Measurements from ENCODE around the gene RLF.
A peak's percentile ranks its signal among the peaks of the same experiment; 100 is the strongest.

RLF gene

DNA sequence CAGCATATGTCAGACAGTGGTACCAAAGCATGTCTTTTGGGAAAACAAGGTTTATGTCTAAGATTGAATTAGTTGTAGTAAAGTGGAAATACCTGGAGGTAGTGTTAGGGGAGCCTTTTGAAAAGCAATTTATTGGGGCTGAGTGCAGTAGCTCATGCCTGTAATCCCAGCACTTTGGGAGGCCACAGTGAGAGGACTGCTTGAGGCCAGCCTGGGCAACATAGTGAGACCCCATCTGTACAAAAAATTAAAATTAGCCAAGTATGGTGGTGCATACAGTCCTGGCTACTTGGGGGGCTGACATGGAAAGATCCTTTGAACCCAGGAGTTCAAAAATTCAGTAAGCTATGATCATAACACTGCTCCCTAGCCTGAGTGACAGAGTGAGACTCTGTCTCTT, 104.1 kb downstream of the RLF start:
- TF ChIP-seq, protein P1, sequence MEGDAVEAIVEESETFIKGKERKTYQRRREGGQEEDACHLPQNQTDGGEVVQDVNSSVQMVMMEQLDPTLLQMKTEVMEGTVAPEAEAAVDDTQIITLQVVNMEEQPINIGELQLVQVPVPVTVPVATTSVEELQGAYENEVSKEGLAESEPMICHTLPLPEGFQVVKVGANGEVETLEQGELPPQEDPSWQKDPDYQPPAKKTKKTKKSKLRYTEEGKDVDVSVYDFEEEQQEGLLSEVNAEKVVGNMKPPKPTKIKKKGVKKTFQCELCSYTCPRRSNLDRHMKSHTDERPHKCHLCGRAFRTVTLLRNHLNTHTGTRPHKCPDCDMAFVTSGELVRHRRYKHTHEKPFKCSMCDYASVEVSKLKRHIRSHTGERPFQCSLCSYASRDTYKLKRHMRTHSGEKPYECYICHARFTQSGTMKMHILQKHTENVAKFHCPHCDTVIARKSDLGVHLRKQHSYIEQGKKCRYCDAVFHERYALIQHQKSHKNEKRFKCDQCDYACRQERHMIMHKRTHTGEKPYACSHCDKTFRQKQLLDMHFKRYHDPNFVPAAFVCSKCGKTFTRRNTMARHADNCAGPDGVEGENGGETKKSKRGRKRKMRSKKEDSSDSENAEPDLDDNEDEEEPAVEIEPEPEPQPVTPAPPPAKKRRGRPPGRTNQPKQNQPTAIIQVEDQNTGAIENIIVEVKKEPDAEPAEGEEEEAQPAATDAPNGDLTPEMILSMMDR (IDR thresholded peaks at IDR 0.05; ENCODE audit: low read depth, low read length): no peak
- DNase-seq (ENCODE audit: extremely low read depth, low read depth): no peak

- TF ChIP-seq, protein P1 (IDR thresholded peaks at IDR 0.05; ENCODE audit: low read depth, low read length): no peak
- no peak for DNase-seq (ENCODE audit: extremely low read depth, low read depth)
Measured at GRCh38 chr1:40265919-40266318, 104.7 kb downstream of the RLF start.

DNA sequence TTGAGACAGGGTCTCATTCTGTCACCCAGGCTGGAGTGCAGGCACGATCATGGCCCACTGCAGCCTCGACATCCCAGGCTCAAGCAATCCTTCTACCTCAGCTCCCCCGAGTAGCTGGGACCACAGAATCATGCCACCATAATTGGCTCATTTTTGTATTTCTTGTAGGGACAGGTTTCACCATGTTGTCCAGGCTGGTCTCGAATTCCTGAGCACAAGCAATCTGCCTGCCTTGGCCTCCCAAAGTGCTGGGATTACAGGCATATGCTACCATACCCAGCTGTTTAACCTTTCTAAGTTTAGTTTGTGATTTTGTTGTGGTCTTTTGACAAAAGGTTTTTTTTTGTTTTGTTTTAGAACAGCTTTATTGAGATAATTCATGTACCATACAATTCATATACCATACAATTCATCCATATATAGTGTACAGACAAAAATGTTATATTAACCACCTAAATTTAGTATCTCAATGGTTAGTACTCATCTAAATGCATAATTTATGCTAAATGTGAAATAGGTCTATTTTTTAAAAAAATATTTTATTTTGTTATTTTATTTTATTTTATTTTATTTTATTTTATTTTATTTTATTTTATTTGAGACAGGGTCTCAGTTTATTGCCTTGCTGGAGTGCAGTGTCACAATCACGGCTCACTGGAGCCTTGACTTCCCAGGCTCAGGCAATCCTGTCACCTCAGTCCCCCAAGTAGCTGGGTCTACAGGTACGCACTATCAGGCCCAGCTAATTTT, 105.8 kb downstream of the RLF start:
- no peak for DNase-seq (ENCODE audit: extremely low read depth, low read depth)
- TF ChIP-seq, protein P1 (IDR thresholded peaks at IDR 0.05; ENCODE audit: low read depth, low read length): no peak

DNA sequence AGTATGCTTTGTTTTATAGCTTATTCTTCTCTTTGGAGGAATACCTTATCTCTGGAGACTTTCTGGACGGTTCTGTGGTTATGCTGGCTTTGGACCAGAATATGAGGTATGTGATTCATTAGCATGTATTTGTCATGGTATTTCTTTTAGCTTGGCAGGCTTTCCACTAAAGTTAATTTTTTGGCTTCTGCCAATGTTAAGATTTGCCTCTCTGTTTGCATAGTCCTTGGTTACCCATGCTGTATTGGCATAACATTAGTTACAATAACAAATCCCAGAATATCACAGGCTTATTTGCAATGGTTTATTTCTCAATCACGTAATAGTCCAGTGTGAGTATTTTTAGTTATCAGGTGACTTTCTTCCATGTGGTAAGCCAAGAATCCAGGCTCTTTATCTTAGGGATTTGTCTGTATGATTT, 106.6 kb downstream of the RLF start:
- TF ChIP-seq, protein P1 (IDR thresholded peaks at IDR 0.05; ENCODE audit: low read depth, low read length): no peak
- peak; percentile 97 for DNase-seq (ENCODE audit: extremely low read depth, low read depth)

- DNase-seq (ENCODE audit: extremely low read depth, low read depth): no peak
- TF ChIP-seq, protein P1 (IDR thresholded peaks at IDR 0.05; ENCODE audit: low read depth, low read length): no peak
Measured at GRCh38 chr1:40268211-40268610, 107.0 kb downstream of the RLF start.

- DNase-seq (ENCODE audit: extremely low read depth, low read depth): no peak
- TF ChIP-seq, protein P1 (IDR thresholded peaks at IDR 0.05; ENCODE audit: low read depth, low read length): no peak
Measured at GRCh38 chr1:40270152-40270834, 109.1 kb downstream of the RLF start.

DNA sequence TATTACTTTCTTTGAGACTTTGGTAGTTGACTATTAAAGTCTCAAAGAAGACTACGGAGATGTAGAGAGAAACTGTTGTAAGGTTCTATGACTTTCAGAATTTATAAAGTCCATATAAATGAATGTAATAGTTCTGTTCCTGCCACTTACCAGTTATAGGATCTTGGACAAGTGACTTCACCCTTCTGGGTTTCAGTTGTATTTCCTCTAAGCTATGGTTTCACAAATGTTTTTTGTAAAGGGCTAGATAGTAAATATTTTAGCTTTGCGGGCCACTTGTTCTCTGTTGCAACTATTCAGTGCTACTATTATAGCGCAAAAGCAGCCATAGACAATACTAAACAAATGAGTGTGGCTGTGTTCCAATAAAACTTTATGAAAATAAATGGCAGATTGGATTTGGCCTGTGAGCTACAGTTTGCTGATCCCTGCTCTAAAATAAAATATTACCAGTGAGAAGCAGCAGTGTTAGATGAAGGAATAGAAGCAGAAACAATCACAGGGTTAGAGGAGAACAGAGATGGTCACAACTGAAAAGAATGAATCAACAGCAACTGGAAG, 111.5 kb downstream of the RLF start:
- TF ChIP-seq, protein P1 (IDR thresholded peaks at IDR 0.05; ENCODE audit: low read depth, low read length): no peak
- DNase-seq (ENCODE audit: extremely low read depth, low read depth): no peak

All from AG09319 (cell line).